ENCODE measurements around the gene AK5.

DNA sequence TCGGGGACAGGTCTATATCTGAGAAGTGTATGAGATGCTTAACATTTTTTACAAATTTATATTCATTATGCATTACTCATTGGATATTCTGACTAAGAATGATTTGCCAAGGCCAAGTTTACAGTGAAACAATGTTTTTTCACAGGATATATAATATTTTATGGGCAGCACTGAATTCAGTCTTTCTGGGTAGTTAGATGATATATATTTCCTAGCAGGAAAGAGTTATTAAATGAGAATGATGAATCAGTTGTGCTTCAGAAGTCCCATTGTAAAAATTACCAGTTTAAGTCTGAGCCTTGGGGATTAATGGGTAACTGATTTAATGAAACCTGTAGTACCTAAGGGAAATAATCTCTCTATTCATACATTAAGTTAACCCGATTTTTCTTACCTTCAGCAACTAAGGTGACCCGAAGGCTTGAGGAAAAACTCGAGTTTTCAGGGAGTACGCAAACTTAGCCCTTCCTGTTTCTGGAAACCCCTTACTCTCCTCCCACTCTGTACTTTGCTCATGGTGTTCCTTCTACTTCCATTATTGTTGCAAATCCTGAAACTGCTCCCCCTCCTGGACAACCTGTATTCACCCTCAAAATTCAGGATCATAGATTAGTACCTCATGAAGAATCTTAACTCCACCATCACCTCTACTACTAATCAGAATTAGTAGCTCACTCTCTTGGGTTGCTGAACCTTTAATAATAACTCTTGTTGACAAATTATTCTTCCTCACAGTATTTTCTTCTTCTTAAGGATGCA, 135.1 kb downstream of the AK5 start:
- TF ChIP-seq, protein P1, sequence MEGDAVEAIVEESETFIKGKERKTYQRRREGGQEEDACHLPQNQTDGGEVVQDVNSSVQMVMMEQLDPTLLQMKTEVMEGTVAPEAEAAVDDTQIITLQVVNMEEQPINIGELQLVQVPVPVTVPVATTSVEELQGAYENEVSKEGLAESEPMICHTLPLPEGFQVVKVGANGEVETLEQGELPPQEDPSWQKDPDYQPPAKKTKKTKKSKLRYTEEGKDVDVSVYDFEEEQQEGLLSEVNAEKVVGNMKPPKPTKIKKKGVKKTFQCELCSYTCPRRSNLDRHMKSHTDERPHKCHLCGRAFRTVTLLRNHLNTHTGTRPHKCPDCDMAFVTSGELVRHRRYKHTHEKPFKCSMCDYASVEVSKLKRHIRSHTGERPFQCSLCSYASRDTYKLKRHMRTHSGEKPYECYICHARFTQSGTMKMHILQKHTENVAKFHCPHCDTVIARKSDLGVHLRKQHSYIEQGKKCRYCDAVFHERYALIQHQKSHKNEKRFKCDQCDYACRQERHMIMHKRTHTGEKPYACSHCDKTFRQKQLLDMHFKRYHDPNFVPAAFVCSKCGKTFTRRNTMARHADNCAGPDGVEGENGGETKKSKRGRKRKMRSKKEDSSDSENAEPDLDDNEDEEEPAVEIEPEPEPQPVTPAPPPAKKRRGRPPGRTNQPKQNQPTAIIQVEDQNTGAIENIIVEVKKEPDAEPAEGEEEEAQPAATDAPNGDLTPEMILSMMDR (IDR thresholded peaks at IDR 0.05; ENCODE audit: insufficient read depth, low read length, poor library complexity, severe bottlenecking) = no peak
- TF ChIP-seq EZH2phosphoT487 (conservative IDR thresholded peaks at IDR 0.05; ENCODE audit: low read length) = no peak
